Suprapubic skin (tissue), 3 donors: ENCODE data around the gene CEP131.

Experiments used
- EP300 ChIP-seq: sonication (generic); formaldehyde crosslinking; IDR thresholded peaks from one replicate; pipeline ENCODE4 v1.6.1; 2017; ENCODE audit warnings: antibody characterized with exemption
- POLR2A ChIP-seq, 2 donors: fragments of 450-650 bp; IDR thresholded peaks; one replicate each; pipeline ENCODE4 v1.6.1; 2017; ENCODE audit warnings: antibody characterized with exemption in 2 of 2, mild to moderate bottlenecking in 2 of 2, moderate library complexity in 2 of 2
- TF ChIP-seq, protein P1 (sequence below), 2 donors: fragments of 200-600 bp in 1 of 2; fragments of 450-650 bp in 1 of 2; sonication (generic) in 1 of 2; IDR thresholded peaks; one replicate each; pipeline ENCODE4 v1.5.1; 2016 to 2019; ENCODE audit warnings: antibody characterized with exemption in 2 of 2, mild to moderate bottlenecking in 1 of 2, moderate library complexity in 1 of 2

DNA sequence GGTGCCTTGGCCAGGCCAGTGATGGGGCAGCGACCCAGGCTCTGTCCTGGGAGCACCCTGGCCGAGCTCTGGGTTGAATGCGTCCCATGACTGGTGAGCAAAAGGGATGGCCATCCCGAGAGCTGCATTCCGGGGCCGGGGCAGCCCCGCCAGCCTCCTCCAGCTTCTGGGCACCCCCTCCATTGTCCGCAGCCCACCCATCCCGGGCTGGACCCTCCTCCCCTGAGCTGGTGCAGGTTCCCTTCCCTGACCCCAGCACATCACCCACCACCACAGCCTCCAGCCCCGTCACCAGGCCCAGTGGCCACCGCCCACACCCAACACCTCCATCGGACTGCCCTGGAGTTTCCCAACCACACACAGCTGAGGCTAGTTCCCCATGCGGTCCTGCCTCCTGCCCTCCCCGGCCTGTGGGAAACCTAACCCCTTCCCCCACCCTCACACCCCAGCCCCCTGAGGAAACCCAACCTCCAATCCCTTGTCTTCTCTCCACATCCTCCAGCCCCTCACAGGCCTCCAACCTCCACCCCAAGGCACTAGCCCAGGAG is 73.7 kb downstream of the CEP131 start:
- TF ChIP-seq, protein P1, sequence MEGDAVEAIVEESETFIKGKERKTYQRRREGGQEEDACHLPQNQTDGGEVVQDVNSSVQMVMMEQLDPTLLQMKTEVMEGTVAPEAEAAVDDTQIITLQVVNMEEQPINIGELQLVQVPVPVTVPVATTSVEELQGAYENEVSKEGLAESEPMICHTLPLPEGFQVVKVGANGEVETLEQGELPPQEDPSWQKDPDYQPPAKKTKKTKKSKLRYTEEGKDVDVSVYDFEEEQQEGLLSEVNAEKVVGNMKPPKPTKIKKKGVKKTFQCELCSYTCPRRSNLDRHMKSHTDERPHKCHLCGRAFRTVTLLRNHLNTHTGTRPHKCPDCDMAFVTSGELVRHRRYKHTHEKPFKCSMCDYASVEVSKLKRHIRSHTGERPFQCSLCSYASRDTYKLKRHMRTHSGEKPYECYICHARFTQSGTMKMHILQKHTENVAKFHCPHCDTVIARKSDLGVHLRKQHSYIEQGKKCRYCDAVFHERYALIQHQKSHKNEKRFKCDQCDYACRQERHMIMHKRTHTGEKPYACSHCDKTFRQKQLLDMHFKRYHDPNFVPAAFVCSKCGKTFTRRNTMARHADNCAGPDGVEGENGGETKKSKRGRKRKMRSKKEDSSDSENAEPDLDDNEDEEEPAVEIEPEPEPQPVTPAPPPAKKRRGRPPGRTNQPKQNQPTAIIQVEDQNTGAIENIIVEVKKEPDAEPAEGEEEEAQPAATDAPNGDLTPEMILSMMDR (IDR thresholded peaks at IDR 0.05), result no peak
- TF ChIP-seq POLR2A (IDR thresholded peaks at IDR 0.05) (no peak), EP300 (no peak)
